HG03135 (cell line): ENCODE measurements around the gene UST.
"Not testable (repeated sequence)": the region's sequence is repeated elsewhere in the genome, so short reads cannot be mapped to it uniquely, and the experiment has no call there.

Experiments
- ATAC-seq: cut with Tn5 transposase; IDR thresholded peaks from one replicate; pipeline ENCODE4 v1.9.1; 2021; ENCODE audit warnings: mild to moderate bottlenecking, moderate library complexity; ENCODE audit not compliant: unreplicated experiment

Gene UST

DNA sequence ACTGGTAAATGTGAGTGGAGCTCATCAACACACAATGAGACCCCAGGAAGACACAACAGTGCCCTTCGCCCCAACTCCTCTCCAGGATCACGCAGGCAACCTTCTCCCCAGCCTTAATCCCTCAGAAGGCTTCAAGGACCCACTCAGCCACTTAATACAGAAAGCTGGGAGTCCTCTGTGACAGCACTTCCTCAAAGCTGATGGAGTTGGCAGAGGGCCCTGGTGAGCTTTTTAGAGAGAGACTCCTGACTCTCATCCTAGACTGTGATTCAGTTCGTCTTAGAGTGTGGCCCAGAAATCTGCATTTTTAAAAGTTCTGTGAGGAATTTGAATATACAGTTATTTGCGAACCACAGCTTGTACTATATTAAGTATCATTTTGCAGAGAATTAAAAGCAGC, 187.7 kb downstream of the UST start:
- ATAC-seq, result no peak

DNA sequence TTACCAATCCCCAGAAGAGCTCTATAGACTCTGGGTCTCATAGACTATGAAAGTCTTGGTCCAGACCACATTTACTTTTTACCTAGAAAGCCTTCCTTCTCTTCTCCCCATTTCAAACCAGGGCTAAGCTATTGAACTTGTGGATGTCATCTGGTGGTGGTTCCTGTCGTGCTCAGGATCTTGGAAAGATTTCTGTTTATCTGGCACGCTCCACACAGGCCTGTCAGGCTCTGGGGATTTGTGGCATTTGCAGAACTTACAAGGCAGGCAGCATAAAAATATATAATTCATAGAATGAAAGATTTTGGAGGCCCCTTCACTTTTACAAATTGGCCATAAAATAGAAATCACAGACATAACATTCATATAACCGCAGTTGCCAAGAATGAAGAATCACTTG, 188.1 kb downstream of the UST start:
- ATAC-seq, result no peak

DNA sequence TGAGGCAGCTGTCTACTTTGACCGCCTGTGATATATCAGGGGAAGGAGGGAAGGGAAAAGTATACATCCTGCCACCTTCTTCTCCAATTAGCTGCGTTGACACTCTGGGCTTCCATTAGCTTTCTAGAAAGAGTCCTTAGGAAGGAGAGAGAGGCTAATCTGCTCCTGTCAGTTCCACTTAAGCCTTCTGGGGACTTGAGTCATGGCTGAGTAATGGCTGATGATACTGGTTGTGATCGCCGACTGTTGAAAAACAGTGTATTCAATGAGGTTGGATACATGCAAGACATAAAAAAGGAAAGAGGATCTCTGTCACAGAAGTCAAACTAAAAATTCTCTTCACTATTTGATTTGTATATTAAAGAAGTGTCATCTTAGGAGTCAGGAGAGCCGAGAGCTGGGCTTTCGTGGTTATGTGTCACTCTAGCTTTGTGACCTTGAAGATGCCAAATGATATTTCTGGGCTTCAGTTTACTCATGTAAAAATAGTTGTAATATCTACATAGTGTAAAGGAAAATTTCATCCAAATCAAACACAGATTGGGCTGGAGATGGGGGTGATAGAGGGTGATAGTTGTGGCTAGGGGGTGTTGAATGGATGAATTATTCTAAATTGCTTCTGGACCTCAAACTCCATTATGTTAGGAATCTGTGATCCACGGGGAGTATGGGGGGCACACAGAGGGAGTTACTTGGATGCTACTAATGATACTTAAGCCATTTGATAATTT, 189.0 kb downstream of the UST start:
- ATAC-seq, result no peak

DNA sequence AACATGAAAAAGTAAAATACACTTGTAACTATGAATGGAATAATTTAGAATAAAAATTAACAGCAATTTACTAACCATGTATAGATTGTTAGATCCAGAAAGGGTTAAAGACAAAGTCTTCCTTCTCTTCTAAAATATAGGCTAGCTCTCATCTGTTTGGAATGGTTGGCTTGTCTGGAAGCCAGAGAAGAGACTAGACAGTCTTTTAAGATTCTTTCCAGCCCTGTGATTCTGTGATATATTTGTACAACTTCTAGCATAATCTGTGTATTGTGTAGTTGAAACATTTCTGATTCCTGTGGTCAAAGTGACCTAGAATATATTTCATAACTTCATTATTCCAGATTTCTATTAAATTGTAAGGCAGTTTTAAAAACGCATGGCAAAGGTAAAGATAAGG, 196.6 kb downstream of the UST start:
- no peak for ATAC-seq

DNA sequence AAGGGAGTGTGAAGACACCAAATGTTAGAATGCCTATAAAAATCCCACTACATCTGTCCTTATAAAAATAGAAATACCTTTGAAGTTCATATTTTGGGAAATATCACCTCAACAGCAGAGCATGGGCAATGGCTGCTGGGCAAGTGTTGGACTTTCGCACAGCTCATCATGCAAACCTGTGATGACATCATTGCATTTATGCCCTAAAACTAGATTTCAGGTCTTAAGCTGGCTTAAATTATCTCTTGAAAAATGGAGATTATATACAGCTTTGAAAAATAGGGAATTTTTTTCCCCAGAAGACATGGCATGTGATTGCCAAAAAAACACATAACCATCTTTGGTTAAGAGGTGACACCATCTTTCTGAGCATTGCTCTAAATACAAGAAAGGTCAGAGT, 197.8 kb downstream of the UST start:
- no peak for ATAC-seq

DNA sequence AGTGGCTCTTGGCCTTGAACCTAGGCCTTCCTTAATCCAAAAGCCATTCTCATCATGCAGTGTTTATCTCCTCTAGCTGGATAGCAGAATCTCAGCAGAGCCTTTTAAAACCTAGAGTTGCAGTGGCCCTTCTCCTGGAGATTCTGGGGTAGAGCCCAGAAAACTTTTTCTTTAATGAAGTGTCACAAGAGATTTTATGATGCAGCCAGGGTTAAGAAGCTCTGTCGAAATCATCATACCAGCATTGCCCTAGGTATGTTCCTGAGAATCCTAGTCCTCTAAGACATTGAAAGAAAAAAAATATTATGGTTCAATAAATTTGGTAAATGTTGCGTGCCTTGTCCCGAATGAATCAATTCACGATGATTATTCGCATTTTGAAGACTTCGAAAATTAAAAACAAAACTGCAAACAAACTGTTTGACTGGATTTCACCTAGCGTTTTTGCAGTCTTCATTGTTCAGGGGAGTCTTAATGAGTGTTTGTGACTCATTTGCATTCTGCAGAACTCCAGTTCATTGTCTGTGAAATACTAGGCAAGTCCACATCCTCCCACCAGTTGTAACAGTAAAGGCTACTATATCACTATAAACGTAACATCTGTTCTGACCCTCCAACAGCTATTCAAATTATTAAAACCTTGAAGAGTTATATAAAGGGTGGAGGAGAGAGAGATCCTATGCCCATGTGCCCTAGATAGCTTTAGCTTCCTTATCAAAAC, 198.6 kb downstream of the UST start:
- no peak for ATAC-seq

DNA sequence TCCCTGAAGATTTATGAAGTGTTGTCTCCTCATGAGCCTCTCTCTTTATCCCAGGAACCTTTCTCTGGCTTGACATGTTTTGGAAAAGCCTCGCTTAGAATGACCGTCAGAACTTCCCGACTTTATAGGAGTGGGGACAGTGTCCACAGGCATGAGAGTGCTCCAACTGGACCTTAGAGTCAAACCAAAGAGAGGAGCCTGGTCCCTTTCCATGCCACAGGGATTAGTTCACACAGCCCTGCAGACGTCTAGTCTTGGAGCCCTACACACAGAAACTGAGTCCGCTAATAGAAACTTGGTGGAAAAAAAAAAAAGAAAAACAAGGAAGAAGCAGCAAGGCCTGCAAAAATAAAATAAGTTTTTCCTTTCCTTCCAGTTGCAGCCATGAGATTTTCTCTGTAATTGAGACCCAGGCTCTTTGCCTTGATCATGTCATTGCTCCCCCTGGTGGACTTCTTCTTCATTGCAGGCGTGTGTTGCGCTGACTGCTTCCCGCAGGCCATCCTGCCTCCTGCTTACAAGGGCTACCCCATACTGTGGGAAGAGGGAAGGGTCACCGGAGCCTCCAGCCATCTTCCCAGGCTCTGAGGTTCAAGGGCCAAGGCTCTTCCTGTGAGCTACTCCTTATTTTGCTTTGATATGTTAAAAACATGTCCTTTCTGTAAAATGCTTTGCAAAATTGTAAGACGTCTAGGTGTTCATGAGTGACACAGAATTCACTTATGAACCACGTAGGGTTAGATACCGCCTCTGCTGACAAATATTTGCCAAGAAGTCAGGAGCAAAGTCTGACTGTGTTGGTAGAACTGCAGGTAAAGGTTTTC, 201.0 kb downstream of the UST start:
- ATAC-seq, result peak; percentile 85

DNA sequence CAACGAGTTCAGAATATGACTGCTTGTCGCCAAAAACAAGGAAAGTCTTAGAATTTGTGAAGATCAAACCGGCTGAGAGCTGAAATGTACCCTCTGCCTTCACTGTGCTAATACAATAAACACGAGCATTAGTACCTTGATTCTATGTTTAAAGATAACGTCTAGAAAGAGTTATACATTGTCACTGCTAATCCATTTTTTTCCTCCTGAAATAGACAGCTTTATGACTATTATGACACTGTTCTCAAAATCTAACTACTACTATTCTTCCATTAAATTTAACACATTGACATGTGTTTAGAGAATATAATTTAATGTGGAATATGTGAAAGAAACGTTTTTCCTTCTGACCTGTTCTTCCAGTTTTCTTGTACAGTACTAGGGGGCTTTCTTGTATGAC, 204.8 kb downstream of the UST start:
- no peak for ATAC-seq

DNA sequence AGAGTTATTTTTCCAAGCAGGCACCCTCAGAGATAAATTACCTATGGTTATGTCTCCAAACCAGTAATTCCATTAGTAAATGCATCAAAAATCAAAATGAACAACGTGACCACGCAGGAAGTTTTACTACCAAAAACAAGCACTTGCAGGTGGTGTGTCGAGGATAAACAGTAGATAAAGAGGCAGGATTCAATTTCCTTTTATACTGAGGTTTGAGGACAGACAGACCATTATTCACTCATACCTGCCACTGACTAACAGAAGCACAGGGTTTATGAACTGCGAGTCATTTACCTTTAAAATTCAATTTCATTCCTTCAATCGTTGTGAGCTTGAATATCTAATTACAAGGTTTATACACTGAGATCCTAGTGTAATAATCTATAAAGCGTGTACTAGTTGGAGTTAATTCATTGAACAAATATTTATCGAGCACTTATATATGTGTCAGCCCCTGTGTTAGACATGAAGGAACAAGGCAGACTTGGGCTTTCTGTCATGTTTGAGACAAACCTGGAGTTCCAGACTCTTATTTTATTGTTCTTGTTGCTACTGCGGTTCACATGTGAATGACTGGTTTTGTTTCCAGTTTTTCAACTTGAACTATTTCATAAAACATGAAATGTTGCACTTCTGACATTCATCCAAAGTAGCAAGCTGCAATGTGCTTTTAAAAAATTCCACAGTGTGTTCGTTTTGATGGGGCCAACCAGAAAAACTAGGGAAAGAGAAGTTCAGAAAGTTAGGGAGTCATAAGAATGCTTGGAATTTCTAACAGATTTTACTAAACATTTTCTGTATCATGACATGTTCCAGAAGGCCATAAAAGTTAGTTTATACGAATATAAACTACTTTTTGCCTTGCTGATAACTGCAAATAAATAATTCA, 205.6 kb downstream of the UST start:
- ATAC-seq, result no peak

DNA sequence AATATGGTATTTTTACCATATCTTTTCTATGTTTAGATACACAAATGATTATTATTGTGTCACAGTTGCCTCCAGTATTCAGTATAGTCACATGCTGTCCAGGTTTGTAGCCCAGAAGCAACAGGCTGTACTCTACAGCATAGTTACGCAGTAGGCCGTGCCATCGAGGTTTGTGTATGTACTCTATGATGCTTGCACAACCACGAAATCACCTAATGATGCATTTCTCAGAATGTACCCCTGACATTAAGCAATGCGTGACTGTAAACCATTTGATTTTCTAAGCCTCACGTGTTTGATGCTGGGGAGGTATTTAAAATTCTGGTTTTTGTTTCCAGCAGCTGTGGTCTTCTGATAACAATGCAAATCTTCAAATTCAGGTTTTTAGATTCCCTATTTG, 207.6 kb downstream of the UST start:
- ATAC-seq, result no peak

DNA sequence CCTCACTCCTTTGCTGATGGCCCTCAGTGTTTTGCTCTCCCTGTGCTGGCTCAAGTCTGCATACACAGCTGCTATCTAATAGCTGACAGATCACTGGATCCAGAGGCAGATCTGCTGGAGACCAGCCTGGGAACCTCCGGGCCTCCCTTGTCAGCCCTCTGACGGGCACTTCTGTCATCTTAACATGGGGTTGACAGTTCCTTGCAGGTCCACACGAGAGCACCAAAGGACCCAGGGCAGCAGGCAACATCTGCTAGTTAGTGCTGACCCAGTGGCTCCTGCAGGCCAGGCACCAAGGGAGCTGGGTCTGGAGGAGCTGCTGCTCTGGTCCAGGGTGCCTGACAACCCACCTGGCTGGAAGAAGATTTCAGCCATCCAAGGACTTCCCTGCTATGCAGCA, 208.1 kb downstream of the UST start:
- no peak for ATAC-seq

DNA sequence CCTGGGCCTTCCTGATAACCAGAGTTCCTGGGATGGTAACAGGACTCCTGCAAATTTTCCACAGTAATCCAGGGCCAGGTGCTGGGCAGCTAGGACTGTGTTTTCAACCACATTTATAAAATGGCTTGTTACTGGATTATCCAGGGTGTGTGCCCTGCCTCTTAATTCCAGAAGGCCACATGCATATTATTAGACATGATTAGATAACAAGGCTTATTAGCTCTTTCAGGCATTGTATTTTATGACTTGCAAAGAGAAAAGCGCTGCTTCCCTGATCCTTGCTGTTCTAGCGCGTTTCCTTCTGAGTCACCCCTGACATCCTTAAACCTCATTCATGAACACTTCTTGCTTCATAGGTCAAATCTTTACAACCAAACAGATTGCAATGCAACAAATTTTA, 208.6 kb downstream of the UST start:
- no peak for ATAC-seq

DNA sequence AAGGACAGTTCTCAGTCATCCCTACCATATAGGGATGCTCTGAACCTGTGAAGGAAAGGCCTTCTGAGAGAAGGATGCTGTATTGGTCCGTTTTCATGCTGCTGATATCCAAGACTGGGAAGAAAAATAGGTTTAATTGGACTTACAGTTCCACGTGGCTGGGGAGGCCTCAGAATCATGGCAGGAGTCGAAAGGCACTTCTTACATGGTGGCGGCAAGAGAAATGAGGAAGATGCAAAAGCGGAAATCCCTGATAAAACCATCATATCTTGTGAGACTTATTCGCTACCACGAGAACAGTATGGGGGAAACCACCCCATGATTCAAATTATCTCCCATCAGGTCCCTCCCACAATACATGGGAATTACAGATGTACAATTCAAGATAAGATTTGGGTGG, 209.3 kb downstream of the UST start:
- ATAC-seq, result not testable (repeated sequence)

DNA sequence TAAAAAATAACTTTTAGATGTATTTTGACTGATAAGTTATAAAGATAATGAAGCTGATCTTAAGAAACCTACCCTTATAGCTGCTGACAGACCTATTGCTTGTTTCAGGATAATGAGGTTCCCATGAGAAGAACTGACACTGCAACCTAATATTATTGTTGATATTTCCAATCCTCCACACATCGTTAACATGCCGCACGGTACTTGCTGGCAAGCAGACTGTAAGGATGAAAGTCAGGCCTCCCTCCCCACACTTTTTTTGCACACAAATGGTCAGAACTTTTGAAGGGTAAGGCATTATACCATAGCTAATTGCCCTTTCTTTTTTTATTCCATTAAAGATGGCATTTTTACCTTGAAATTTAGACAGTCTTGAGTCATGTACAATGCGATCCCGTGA, 210.9 kb downstream of the UST start:
- ATAC-seq, result no peak

DNA sequence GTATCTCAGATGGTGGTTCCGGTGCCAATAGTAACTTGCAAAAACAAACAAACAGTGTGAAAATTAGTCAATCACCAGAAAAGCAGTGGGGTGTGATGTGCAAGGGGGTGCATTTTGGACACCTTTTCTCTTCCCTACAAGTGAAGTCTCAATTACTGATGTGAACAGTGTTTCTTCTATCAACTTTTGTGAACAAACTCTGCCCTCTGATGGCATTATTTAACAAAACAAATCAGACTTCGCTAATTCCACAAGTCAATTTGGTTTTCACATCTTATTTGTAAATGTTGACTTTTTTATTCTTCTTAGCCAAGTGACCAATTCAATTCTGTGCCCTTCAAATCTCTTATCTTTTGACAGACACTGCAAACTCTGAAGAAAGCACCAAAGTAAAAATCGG, 212.2 kb downstream of the UST start:
- ATAC-seq, result no peak

DNA sequence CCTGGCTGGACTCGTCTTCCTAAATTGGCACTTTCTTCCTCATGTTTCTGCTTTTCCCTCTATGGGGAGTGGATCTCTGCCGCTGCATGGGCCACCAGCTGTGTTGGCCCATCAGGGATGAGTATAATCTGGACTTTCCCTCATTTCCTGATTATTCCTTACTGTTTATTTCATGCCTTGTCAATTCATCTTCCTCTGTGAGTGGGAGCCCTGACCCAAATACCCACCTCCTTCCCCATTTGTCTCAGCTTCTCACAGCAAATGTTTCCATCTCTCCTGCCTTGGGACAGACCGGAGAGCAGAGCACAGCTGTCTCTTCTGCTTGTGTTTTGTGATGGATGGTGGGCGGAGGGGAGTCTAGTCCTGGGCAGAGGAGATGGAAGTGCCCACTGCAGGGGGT, 212.7 kb downstream of the UST start:
- ATAC-seq, result no peak

DNA sequence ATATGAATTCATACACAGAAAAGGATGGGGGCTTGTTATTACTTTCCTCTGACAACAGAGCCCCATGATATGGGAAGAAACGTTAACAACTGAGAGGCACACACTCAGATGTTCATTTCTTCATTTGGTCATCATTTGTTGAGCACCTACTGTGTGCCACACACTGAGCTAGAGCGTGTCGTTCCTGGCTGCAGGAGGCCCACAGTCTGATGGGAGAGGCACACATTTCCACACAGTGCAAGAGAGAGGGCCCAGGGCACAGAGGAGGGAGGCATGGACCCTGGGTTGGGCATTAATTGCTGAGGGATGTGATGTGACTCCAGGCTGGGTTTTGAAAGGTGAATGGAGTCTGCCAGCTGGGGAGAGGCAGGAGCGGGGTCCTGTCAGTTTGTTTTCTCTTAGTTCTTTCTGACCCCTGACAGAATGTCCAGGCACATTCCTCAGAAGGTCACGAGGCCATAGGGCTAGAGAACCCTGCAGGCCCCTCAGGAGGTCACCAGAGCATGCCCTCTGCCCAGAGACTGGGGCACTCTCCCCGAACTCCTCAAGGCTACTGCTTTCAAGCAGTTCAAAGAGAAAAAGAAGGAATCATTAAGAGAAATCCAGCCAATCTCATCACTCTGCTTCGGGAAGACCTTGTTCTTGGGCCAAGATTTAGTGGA, 216.2 kb downstream of the UST start:
- ATAC-seq, result no peak

DNA sequence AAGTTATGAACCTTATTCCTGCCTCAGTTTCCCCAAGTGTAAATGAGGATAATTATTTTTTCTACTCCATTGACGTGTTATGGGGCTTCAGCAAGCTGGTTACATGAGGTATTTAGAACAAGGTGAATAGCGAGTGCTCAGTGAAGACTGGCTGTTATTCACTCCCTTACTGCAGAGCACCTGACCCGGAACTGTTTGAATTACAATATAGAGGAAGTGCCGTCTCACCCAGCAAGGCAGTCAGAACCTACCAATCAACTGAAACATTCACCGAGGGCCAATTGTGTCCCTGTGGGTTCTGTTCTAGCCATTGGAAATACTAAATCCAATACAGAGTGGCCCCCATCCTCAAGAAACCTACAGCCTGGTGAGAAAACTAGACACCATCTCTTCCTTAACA, 216.9 kb downstream of the UST start:
- ATAC-seq, result no peak

DNA sequence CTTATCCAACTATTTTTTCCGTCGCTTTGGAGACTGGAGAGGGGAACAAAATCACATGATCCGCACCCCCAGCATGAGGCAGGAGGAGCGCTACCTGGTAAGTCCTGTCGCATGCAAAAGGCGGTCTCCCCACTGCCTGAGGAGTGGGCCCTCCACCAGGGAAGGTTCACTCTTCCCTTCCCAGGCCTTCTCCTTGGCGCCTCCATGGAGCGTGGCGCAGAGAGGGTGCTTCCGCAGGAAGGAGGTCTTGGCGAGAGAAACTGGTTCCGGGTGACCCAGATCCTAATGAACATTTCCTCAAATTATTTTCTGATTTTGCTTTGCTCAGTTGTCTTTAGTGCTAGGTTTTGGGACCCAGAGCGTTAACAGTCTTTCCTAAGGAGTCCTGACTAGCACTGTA, 217.6 kb downstream of the UST start:
- ATAC-seq, result no peak

DNA sequence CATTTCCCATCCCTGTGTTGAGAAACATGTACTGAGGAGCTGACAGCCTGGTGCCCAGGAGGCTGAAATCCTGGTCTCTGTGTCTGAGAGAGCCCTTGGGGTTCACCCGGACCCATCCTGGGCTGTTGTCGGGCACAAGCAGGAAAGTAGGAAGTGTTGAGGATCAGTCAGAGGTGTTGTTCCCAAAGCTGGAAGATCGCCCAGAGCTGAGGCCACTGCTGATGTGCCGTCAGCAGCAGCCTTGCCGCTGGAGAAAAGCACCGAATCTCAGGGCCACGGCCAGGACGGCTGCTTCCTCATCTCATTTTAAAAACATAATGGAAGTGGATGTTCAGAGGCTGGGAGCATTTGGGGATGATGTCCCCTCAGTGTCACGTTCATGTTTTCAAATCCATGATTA, 218.5 kb downstream of the UST start:
- no peak for ATAC-seq
